PFSK-1 (cell line): ENCODE results near the gene DPYD.

Experiments
- FOXP2 ChIP-seq: optimal IDR thresholded peaks from 2 replicates; pipeline ENCODE3; 2011; ENCODE audit warnings: borderline replicate concordance, control low read depth, inconsistent platforms; ENCODE audit not compliant: insufficient read depth; ENCODE audit errors: extremely low read length, extremely low read depth
- POLR2AphosphoS5 ChIP-seq: IDR thresholded peaks from 2 replicates; pipeline ENCODE4 v1.6.1; 2012; ENCODE audit warnings: low read depth, mild to moderate bottlenecking, control low read depth, low read length, moderate library complexity
- SIN3A ChIP-seq: IDR thresholded peaks from 2 replicates; pipeline ENCODE4 v1.6.1; 2012; ENCODE audit warnings: mild to moderate bottlenecking, low read length, moderate library complexity, borderline replicate concordance; ENCODE audit not compliant: insufficient read depth
- TAF1 ChIP-seq: IDR thresholded peaks from 2 replicates; pipeline ENCODE4 v1.6.1; 2012; ENCODE audit warnings: low read length, control low read depth, borderline replicate concordance; ENCODE audit not compliant: insufficient read depth
- TF ChIP-seq, protein P1 (sequence below), 2 experiments: IDR thresholded peaks; 2 replicates each; pipeline versions ENCODE4 v1.6.1 to v1.8.0; 2011 to 2012; ENCODE audit warnings: low read depth in 2 of 2, low read length in 2 of 2, control low read depth in 1 of 2, inconsistent platforms in 1 of 2, mild to moderate bottlenecking in 1 of 2, moderate library complexity in 1 of 2; ENCODE audit not compliant: insufficient read depth in 1 of 2

DNA sequence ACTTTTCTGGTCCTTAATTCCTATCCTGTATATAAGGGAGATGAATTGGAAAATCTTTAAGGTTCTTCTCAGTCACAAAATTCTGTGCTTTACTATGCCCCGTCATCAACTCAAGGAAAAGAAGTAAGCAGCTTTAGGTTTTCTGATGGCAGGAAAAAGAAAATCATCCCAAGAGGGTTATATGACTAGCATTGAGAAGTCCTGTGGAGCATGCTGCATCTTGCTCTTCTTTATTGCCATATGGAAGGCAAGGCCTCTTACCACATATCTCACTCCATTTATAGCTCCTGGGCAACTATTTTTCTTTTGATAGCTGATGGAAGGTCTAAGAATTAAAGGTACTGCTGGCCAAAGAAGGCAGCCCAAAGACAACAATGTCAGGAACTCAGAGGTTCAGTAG is 552.5 kb downstream of the DPYD start:
- no peak for TF ChIP-seq POLR2AphosphoS5
- no peak for TF ChIP-seq TAF1
- no peak for TF ChIP-seq SIN3A
- TF ChIP-seq, protein P1, sequence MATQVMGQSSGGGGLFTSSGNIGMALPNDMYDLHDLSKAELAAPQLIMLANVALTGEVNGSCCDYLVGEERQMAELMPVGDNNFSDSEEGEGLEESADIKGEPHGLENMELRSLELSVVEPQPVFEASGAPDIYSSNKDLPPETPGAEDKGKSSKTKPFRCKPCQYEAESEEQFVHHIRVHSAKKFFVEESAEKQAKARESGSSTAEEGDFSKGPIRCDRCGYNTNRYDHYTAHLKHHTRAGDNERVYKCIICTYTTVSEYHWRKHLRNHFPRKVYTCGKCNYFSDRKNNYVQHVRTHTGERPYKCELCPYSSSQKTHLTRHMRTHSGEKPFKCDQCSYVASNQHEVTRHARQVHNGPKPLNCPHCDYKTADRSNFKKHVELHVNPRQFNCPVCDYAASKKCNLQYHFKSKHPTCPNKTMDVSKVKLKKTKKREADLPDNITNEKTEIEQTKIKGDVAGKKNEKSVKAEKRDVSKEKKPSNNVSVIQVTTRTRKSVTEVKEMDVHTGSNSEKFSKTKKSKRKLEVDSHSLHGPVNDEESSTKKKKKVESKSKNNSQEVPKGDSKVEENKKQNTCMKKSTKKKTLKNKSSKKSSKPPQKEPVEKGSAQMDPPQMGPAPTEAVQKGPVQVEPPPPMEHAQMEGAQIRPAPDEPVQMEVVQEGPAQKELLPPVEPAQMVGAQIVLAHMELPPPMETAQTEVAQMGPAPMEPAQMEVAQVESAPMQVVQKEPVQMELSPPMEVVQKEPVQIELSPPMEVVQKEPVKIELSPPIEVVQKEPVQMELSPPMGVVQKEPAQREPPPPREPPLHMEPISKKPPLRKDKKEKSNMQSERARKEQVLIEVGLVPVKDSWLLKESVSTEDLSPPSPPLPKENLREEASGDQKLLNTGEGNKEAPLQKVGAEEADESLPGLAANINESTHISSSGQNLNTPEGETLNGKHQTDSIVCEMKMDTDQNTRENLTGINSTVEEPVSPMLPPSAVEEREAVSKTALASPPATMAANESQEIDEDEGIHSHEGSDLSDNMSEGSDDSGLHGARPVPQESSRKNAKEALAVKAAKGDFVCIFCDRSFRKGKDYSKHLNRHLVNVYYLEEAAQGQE (IDR thresholded peaks at IDR 0.05; ENCODE audit: insufficient read depth in 1 of 2, low read depth in 2 of 2, low read length in 2 of 2): no peak
- TF ChIP-seq FOXP2: no peak
